ENCODE data around the gene CMTM6. TPM values are rescaled to one million over a fixed set of nuclear protein-coding genes. Genes with fewer than 3 reads are reported as not detected.

CMTM6 gene
- total and polyA plus RNA-seq, 2 of the 13 experiments (the other 11 are each of a cell fraction or from before 2014, with no cell fraction given), result 25.6 to 55.7 TPM

GRCh38 chr3:32455609-32456428 lies 46.8 kb downstream of the CMTM6 start:
- no TSS peak for BruUV-seq (replicated peaks)
- Histone ChIP-seq H3K9me3 (ENCODE audit: low read length) (no peaks in the 10 kb centered on the region), H4K20me1 (ENCODE audit: insufficient read depth, low read length) (no peaks in the 10 kb centered on the region), H3K4me3 (replicated peaks in 1 of 3; ENCODE audit: insufficient read depth in 1 of 3, low read depth in 2 of 3, low read length in 3 of 3) (no peak overlapping the region), H3K9ac (ENCODE audit: insufficient read depth, low read depth, low read length) (no peak overlapping the region), H3K36me3 (replicated peaks in 1 of 2; ENCODE audit: control insufficient read depth in 1 of 2, insufficient read depth in 2 of 2, low read length in 2 of 2) (peaks cover 9 to 35% of the 10 kb centered on the region in 2 experiments; a peak in 4 of 5 replicates), H3K4me2 (ENCODE audit: low read depth, low read length) (no peak overlapping the region), H3K27me3 (ENCODE audit: control insufficient read depth in 1 of 2, insufficient read depth in 2 of 2, low read length in 2 of 2) (no peaks in the 10 kb centered on the region), H3K4me1 (ENCODE audit: insufficient read depth, low read length) (no peaks in the 10 kb centered on the region), H3K27ac (ENCODE audit: extremely low read length, insufficient read depth, low read length) (no peak overlapping the region), H3K79me2 (ENCODE audit: insufficient read depth, low read length) (no peaks in the 10 kb centered on the region), H2AFZ (ENCODE audit: low read length) (no peak overlapping the region)
- no peak for ATAC-seq
- ChIA-PET POLR2A (no interaction called here), CTCF (ENCODE audit: low intra/inter-chr PET ratio, low total read pairs) (no interaction called here)
- 98% methylated on average over 15 of the region's 15 CpGs for WGBS (ENCODE audit: low lambda C conversion rate)
- in situ Hi-C loops (cut with HindIII; ENCODE audit: extremely low pct_ligation_motif_present, low pct_unique_long_range_greater_than_20kb) (no loop called here), intact Hi-C loops (cut with micrococcal nuclease; ENCODE audit: unreplicated experiment) (no loop called here)
- DNase-seq (ENCODE audit: low spot score), result no peak
- no peak for FAIRE-seq
- TF ChIP-seq SOX6 (IDR thresholded peaks at IDR 0.05), result no peak
- no peak for TF ChIP-seq SOX6 (CRISPR knock-in tag; IDR thresholded peaks at IDR 0.05)
- no peak for TF ChIP-seq ZNF235 (CRISPR knock-in tag; IDR thresholded peaks at IDR 0.05; ENCODE audit: borderline replicate concordance)
- no peak for TF ChIP-seq ASH2L (IDR thresholded peaks at IDR 0.05; ENCODE audit: insufficient read length, low read depth, low read length)

- no peak overlapping the region for H3K4me3 ChIP-seq (replicated peaks in 1 of 3; ENCODE audit: insufficient read depth in 1 of 3, low read depth in 2 of 3, low read length in 3 of 3)
- H3K36me3 ChIP-seq (replicated peaks in 1 of 2; ENCODE audit: control insufficient read depth in 1 of 2, insufficient read depth in 2 of 2, low read length in 2 of 2), result peaks cover 9 to 42% of the 10 kb centered on the region in 2 experiments; a peak in 4 of 5 replicates
- DNase-seq (ENCODE audit: low spot score) (no peak), ATAC-seq (no peak), FAIRE-seq (no peak)
- no peaks in the 10 kb centered on the region for H3K4me1 ChIP-seq (ENCODE audit: insufficient read depth, low read length)
- H3K27ac ChIP-seq (ENCODE audit: extremely low read length, insufficient read depth, low read length), result no peak overlapping the region
- no peak overlapping the region for H2AFZ ChIP-seq (ENCODE audit: low read length)
- H3K4me2 ChIP-seq (ENCODE audit: low read depth, low read length), result no peak overlapping the region
- H3K27me3 ChIP-seq (ENCODE audit: control insufficient read depth in 1 of 2, insufficient read depth in 2 of 2, low read length in 2 of 2), result no peaks in the 10 kb centered on the region
- BruUV-seq (replicated peaks), result no TSS peak
- H3K9ac ChIP-seq (ENCODE audit: insufficient read depth, low read depth, low read length), result no peak overlapping the region
- no peaks in the 10 kb centered on the region for H4K20me1 ChIP-seq (ENCODE audit: insufficient read depth, low read length)
- ChIA-PET CTCF (ENCODE audit: low intra/inter-chr PET ratio, low total read pairs) (no interaction called here), POLR2A (no interaction called here)
- in situ Hi-C loops (cut with HindIII; ENCODE audit: extremely low pct_ligation_motif_present, low pct_unique_long_range_greater_than_20kb), result no loop called here
- intact Hi-C loops (cut with micrococcal nuclease; ENCODE audit: unreplicated experiment), result no loop called here
- 98% methylated on average over 9 of the region's 15 CpGs for WGBS (ENCODE audit: low lambda C conversion rate)
- H3K9me3 ChIP-seq (ENCODE audit: low read length), result no peaks in the 10 kb centered on the region
- H3K79me2 ChIP-seq (ENCODE audit: insufficient read depth, low read length), result no peaks in the 10 kb centered on the region
- TF ChIP-seq AKNA (CRISPR knock-in tag; IDR thresholded peaks at IDR 0.05; ENCODE audit: borderline replicate concordance) (no peak), DR1 (CRISPR knock-in tag; IDR thresholded peaks at IDR 0.05) (no peak), ZNF709 (CRISPR knock-in tag; IDR thresholded peaks at IDR 0.05) (no peak), FOXC1 (CRISPR knock-in tag; IDR thresholded peaks at IDR 0.05; ENCODE audit: borderline replicate concordance) (no peak), THAP8 (CRISPR knock-in tag; IDR thresholded peaks at IDR 0.05; ENCODE audit: borderline replicate concordance) (no peak), ZNF589 (CRISPR knock-in tag; conservative IDR thresholded peaks at IDR 0.05) (no peak)
These were observed 47.7 kb downstream of the CMTM6 start for GRCh38 chr3:32454731-32455608.
